ENCODE data around the gene IGLL5. TPM values are rescaled to one million over a fixed set of nuclear protein-coding genes. Genes with fewer than 3 reads are reported as not detected.
"Not testable (repeated sequence)": the region's sequence is repeated elsewhere in the genome, so short reads cannot be mapped to it uniquely, and the experiment has no call there.

The IGLL5 gene
- total and polyA plus RNA-seq, 9 of the 15 experiments (the other 6 are each of a cell fraction or from before 2014, with no cell fraction given) = not detected

- H3K79me2 ChIP-seq (ENCODE audit: control insufficient read depth, insufficient read depth, low read length); H3K4me3 ChIP-seq; H3K27ac ChIP-seq (ENCODE audit: extremely low read depth, low read depth, low read length); H3K36me3 ChIP-seq (ENCODE audit: control insufficient read depth, insufficient read depth, low read length); H3K9me3 ChIP-seq (replicated peaks; ENCODE audit: control insufficient read depth, insufficient read depth, low read depth, low read length); H3K4me2 ChIP-seq (ENCODE audit: insufficient read depth, low read length); FAIRE-seq; H3K9ac ChIP-seq (ENCODE audit: insufficient read depth in 1 of 2, low read depth in 2 of 2, low read length in 2 of 2); ATAC-seq; H2AFZ ChIP-seq (ENCODE audit: low read depth, low read length); in situ Hi-C loops (cut with MboI); DNase-seq (ENCODE audit: extremely low read depth in 1 of 4, low spot score in 3 of 4); H3K4me1 ChIP-seq (replicated peaks in 1 of 2; ENCODE audit: control insufficient read depth in 2 of 2, insufficient read depth in 2 of 2, low read length in 2 of 2); H3K9me1 ChIP-seq (ENCODE audit: control insufficient read depth, insufficient read depth, low read length); BruUV-seq (replicated peaks); CTCF ChIA-PET (ENCODE audit: low intra/inter-chr PET ratio); intact Hi-C loops (cut with micrococcal nuclease); TF ChIP-seq TEAD4 (IDR thresholded peaks at IDR 0.05; ENCODE audit: low read length): not testable (repeated sequence)
- Histone ChIP-seq H3K27me3 (ENCODE audit: control insufficient read depth in 2 of 2, insufficient read depth in 2 of 2, low read length in 2 of 2) (peaks cover 39 to 46% of the 10 kb centered on the region in 2 experiments; a peak in 4 of 5 replicates), H4K20me1 (replicated peaks; ENCODE audit: control insufficient read depth, insufficient read depth, low read length) (peaks cover 43% of the 10 kb centered on the region)
- POLR2A ChIA-PET = interaction anchor here (0.6 to 3.3 kb wide), 8 partner anchors 8 to 223 kb away, joined by 3 to 30 read pairs (median 6); no protein-coding TSS in a partner anchor
- 0% methylated on average over 1 of the region's 1 CpG for whole genome bisulfite sequencing (ENCODE audit: insufficient coverage, low coverage, missing lambda C conversion rate)
- TF ChIP-seq TEAD1 (CRISPR knock-in tag; IDR thresholded peaks at IDR 0.05) (0 out of 4 replicates have a peak, but pooled peaks of 1 of the 2 experiments have one; percentile 12), USF1 (CRISPR knock-in tag; IDR thresholded peaks at IDR 0.05) (0 out of 2 replicates have a peak, but pooled peaks have one; percentile 39), KLF1 (tag; IDR thresholded peaks at IDR 0.05) (0 out of 2 replicates have a peak, but pooled peaks have one; percentile 43), HMG20A (CRISPR knock-in tag; conservative IDR thresholded peaks at IDR 0.05) (peak; percentile 80; the same call in 1 of the 2 replicates), ZNF324 (CRISPR knock-in tag; IDR thresholded peaks at IDR 0.05) (0 out of 2 replicates have a peak, but pooled peaks have one; percentile 27), ZNF695 (CRISPR knock-in tag; IDR thresholded peaks at IDR 0.05) (peak; percentile 81; the same call in 1 of the 2 replicates), ZBTB17 (CRISPR knock-in tag; IDR thresholded peaks at IDR 0.05) (0 out of 2 replicates have a peak, but pooled peaks have one; percentile 53), ZBTB9 (CRISPR knock-in tag; IDR thresholded peaks at IDR 0.05) (peak; percentile 88), ZNF277 (CRISPR knock-in tag; IDR thresholded peaks at IDR 0.05; ENCODE audit: borderline replicate concordance) (peak; percentile 36; the same call in 1 of the 2 replicates), ELK1 (CRISPR knock-in tag; IDR thresholded peaks at IDR 0.05) (peak; percentile 39; the same call in 1 of the 2 replicates), ERF (CRISPR knock-in tag; IDR thresholded peaks at IDR 0.05) (peak; percentile 92), TEAD4 (CRISPR knock-in tag; IDR thresholded peaks at IDR 0.05; ENCODE audit: borderline replicate concordance) (0 out of 2 replicates have a peak, but pooled peaks have one; percentile 3), ZNF778 (CRISPR knock-in tag; IDR thresholded peaks at IDR 0.05) (0 out of 2 replicates have a peak, but pooled peaks have one; percentile 65)
Measured at GRCh38 chr22:22903781-22904192, 16.2 kb downstream of the IGLL5 start.

All from K562 (cell line).